Parathyroid adenoma (tissue), 2 donors: Measurements from ENCODE around the gene CRYBA2.

Experiments
- H2AFZ ChIP-seq: fragments of 300-600 bp; sonication (generic); one replicate; pipeline ENCODE4 v1.7.0; 2017; ENCODE audit warnings: antibody characterized with exemption, mild to moderate bottlenecking
- H3K27ac ChIP-seq: fragments of 300-600 bp; sonication (generic); one replicate; pipeline ENCODE4 v1.7.0; 2017
- H3K27me3 ChIP-seq: fragments of 300-600 bp; sonication (generic); one replicate; pipeline ENCODE4 v1.7.0; 2017; ENCODE audit warnings: low read length; ENCODE audit not compliant: control insufficient read depth, insufficient read depth
- H3K36me3 ChIP-seq: fragments of 300-600 bp; sonication (generic); one replicate; pipeline ENCODE4 v1.7.0; 2017; ENCODE audit warnings: low read length; ENCODE audit not compliant: control insufficient read depth, insufficient read depth
- H3K4me1 ChIP-seq: fragments of 300-600 bp; sonication (generic); one replicate; pipeline ENCODE4 v1.7.0; 2017; ENCODE audit warnings: control low read depth
- H3K4me2 ChIP-seq: fragments of 300-600 bp; sonication (generic); one replicate; pipeline ENCODE4 v1.7.0; 2017; ENCODE audit warnings: low read length
- H3K4me3 ChIP-seq: fragments of 300-600 bp; sonication (generic); one replicate; pipeline ENCODE4 v1.7.0; 2017; ENCODE audit warnings: low read depth, low read length
- H3K79me2 ChIP-seq: fragments of 300-600 bp; sonication (generic); one replicate; pipeline ENCODE4 v1.7.0; 2017; ENCODE audit warnings: control low read depth
- H3K9ac ChIP-seq: fragments of 300-600 bp; sonication (generic); one replicate; pipeline ENCODE4 v1.7.0; 2017; ENCODE audit warnings: mild to moderate bottlenecking
- H3K9me3 ChIP-seq: fragments of 300-600 bp; sonication (generic); one replicate; pipeline ENCODE4 v1.7.0; 2017; ENCODE audit warnings: low read length; ENCODE audit not compliant: control insufficient read depth
- TF ChIP-seq, protein P1 (sequence below): fragments of 300-600 bp; sonication (generic); IDR thresholded peaks from one replicate; pipeline ENCODE4 v1.7.0; 2017; ENCODE audit warnings: antibody characterized with exemption, mild to moderate bottlenecking
- donor health status: primary hyperparathyroidism.

Gene CRYBA2

DNA sequence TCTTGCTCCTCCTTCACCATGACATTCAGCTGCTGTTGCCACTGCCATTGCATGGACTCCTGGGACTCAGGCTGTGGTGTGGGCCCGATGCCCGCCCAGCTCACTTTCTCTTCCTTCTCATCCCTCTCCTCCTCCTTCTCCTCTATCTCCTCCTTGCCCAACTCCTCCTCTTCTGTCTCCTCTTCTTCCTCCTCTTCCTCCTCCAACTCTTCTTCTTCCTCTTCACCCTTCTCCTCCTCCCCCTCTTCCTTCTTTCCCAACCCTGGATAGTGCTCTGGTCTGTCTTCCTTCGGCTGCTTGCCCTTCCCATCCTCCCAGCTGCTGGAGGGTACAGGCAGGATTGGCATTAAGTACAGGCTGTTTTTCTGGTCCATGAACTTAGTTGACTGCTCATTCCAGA lies 10.8 kb upstream of the CRYBA2 start:
- Histone ChIP-seq H3K4me2 (no peak overlapping the region), H2AFZ (no peak overlapping the region), H3K9ac (no peak overlapping the region), H3K27me3 (peaks cover 4% of the 10 kb centered on the region), H3K4me1 (peaks cover 17% of the 10 kb centered on the region), H3K9me3 (no peaks in the 10 kb centered on the region), H3K79me2 (no peaks in the 10 kb centered on the region), H3K27ac (no peak overlapping the region), H3K4me3 (no peak overlapping the region), H3K36me3 (no peaks in the 10 kb centered on the region)
- TF ChIP-seq, protein P1, sequence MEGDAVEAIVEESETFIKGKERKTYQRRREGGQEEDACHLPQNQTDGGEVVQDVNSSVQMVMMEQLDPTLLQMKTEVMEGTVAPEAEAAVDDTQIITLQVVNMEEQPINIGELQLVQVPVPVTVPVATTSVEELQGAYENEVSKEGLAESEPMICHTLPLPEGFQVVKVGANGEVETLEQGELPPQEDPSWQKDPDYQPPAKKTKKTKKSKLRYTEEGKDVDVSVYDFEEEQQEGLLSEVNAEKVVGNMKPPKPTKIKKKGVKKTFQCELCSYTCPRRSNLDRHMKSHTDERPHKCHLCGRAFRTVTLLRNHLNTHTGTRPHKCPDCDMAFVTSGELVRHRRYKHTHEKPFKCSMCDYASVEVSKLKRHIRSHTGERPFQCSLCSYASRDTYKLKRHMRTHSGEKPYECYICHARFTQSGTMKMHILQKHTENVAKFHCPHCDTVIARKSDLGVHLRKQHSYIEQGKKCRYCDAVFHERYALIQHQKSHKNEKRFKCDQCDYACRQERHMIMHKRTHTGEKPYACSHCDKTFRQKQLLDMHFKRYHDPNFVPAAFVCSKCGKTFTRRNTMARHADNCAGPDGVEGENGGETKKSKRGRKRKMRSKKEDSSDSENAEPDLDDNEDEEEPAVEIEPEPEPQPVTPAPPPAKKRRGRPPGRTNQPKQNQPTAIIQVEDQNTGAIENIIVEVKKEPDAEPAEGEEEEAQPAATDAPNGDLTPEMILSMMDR: no peak

DNA sequence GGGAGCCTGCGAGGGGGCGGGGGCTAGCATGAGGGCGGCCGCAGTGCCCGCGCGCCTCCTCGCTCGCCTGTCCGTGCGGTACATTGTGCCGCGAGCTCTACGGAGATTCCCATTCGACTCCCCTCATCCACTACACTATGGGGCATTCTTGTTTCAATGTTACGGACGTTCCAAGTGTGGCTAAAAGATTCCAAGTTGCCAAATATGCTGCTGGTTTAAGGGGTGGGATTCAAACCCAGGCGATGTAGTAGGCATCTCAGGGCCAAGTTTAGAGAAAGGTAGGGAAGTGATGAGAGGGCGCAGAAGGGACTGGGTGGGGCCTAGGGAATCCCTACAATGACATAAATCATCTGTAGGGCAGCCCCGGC lies 10.0 kb upstream of the CRYBA2 start:
- H3K27ac ChIP-seq: peak overlapping the region; percentile 100
- H3K4me3 ChIP-seq: peak overlapping the region; percentile 22
- TF ChIP-seq, protein P1: no peak
- peak overlapping the region; percentile 70 for H2AFZ ChIP-seq
- H3K4me1 ChIP-seq: peaks cover 18% of the 10 kb centered on the region
- H3K27me3 ChIP-seq: peaks cover 4% of the 10 kb centered on the region
- H3K36me3 ChIP-seq: no peaks in the 10 kb centered on the region
- H3K4me2 ChIP-seq: no peak overlapping the region
- H3K9me3 ChIP-seq: no peaks in the 10 kb centered on the region
- H3K9ac ChIP-seq: no peak overlapping the region
- no peaks in the 10 kb centered on the region for H3K79me2 ChIP-seq

DNA sequence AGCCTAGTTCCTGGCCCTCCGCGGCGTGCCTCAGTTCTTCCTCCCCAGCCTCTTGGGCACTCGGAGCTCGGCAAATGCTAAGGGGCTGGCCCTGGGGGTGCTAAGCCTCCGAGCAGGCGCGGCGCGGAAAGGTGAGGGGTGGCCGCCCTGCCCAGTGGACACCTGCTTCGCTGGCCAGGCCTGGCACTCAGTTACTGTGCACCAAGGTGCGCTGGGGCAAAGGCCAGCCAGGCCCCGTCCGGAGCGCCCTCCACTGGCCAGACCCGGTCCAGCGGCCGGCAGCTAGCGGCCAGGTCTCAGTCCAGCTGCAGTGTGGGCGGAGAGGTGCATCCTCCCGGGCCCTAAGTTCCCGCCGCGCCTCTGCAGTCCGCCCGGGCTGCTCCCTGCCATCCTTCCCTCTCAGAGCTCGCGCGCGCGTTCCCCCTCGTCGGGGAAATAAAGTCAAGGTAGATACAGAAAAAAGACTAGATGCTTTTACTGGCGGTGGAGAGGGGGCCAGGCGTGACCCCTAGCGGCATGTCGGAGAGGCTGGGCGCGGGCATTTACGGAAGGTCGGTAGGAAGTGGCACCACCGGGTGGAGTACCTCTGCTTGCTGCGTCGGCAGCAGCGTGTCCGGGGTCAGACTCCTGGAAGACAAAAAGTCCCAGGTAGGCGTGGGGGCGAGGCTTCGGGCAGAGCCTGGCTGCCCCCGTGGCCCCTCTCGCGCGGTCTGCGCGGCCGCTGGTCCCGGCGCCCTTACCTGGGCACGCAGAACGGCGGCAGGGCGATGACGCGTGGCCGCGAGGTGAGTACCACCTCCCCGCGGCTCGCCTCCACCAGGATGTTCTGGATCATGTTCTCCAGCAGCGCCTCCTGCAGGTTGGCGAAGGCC lies 9.4 kb upstream of the CRYBA2 start:
- Histone ChIP-seq H3K36me3 (no peaks in the 10 kb centered on the region), H3K4me2 (peak overlapping the region; percentile 63), H3K79me2 (no peaks in the 10 kb centered on the region), H3K9ac (peak overlapping the region; percentile 99), H2AFZ (peak overlapping the region; percentile 70), H3K4me3 (peak overlapping the region; percentile 22), H3K9me3 (no peaks in the 10 kb centered on the region), H3K4me1 (peaks cover 23% of the 10 kb centered on the region), H3K27ac (peak overlapping the region; percentile 100), H3K27me3 (peaks cover 4% of the 10 kb centered on the region)
- TF ChIP-seq, protein P1: peak; percentile 84

DNA sequence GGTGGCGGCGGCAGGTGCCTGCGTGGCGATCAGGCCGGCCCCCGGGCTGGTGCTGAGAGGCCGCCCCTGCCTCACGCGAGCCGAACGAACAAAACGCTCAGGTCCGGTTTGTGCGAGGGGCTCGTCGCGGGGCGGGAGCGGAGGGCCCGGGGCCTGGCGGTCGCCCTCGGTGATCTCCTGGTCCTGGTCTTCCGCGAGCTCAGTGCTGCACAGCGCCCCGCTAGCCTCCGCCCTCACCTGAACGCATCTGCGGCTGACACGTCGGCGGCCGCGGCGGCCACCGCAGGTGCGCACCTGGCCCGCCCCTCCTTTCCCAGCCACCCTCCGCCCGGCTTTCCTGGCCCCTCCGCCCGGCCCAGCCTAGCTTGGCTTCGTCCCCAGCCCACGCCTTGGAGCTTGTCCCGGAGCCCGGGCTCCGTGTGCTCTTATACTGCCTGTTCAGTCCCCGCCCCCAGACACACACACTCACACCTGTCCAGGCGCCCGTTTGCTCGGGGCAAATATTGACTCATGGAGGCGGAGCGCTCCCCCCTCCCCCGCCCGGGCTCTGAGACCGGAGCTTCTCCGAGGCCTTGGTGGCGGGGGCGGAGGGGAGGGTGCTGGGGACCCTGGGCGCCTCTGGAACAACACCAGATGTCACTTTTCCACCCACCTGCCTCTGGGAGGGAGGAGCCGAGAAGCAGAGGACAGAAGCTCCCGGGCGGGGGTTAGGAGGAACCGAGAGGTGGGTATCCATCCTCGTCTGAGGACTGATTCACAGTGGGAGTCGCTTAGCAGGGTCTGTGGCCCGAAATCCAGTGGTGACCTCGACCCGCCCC lies 8.6 kb upstream of the CRYBA2 start:
- H3K27me3 ChIP-seq: peaks cover 4% of the 10 kb centered on the region
- peak overlapping the region; percentile 99 for H3K9ac ChIP-seq
- peaks cover 23% of the 10 kb centered on the region for H3K4me1 ChIP-seq
- peak overlapping the region; percentile 63 for H3K4me2 ChIP-seq
- H3K9me3 ChIP-seq: no peaks in the 10 kb centered on the region
- peak overlapping the region; percentile 100 for H3K27ac ChIP-seq
- H3K79me2 ChIP-seq: no peaks in the 10 kb centered on the region
- TF ChIP-seq, protein P1: no peak
- H3K36me3 ChIP-seq: no peaks in the 10 kb centered on the region
- H2AFZ ChIP-seq: peak overlapping the region; percentile 70
- H3K4me3 ChIP-seq: peak overlapping the region; percentile 22
